ENCODE data around the gene MED12L.

DNA sequence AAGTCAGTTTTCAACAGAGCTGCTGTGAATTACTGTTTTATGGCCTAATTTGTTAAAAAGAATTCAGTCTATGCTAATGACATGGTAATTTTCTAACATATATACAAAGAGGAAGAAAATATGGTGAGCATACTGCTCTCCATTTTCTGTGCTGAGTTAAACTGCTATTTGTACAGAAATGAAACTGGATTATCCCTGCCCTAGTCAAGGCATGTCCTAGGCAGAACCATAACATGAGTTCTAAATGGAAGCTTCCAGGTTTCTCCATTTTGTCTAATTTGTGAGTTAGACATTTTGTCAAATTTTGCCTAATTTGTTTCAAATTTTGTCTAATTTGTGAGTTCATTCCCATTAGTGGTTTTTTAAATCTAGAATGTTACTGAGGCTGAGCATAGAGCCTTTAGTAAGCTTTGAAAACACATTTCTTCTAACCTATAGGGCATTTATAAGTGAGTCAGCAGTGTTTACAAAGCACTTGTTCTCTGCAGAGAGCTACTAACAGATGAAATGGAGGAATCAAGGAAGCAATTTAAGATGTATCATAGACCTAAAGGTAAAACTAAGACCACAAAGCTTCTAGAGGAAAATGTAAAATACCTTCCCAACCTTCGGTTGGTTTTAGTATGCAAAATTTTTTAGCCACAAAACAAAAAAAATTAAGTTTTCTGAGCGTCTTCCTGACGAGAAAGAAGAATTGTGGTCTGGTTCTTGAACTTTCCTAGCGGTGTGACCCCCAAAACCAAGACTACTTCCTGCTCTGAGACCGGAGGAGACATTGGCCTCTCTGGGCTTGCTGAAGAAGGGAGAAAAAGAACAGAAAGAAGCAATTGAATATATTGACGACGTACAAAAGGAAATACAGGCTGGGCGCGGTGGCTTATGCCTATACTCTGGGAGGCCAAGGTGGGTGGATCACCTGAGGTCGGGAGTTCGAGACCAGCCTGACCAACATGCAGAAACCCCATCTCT is 183.1 kb downstream of the MED12L start:
- TF ChIP-seq SIN3A (IDR thresholded peaks at IDR 0.05; ENCODE audit: borderline replicate concordance, low read depth, low read length) = no peak
- TF ChIP-seq TCF12 (IDR thresholded peaks at IDR 0.05) = no peak
- no peak for TF ChIP-seq MXI1 (IDR thresholded peaks at IDR 0.05; ENCODE audit: low read depth, low read length)

All from SK-N-SH (cell line).